HEK293T (cell line): Measurements from ENCODE around the gene FBXL7.

ENCODE experiments used
- CTCF ChIA-PET: fragments of 350-600 bp; formaldehyde crosslinking; extraction: SDS; loops from one replicate; lab custom pipeline; 2021; ENCODE audit warnings: antibody characterized with exemption, inconsistent platforms; lab: Yijun Ruan, JAX
- POLR2A ChIA-PET: fragments of 350-600 bp; formaldehyde crosslinking; extraction: SDS; loops from one replicate; lab custom pipeline; 2020; ENCODE audit warnings: antibody characterized with exemption, inconsistent platforms; lab: Yijun Ruan, JAX
- DNase-seq: peaks from one replicate; pipeline ENCODE4 v3.0.0; 2012; ENCODE audit warnings: mixed read lengths; ENCODE audit errors: extremely low spot score
- ARNT ChIP-seq: fragments of 450-650 bp; IDR thresholded peaks from 2 replicates; pipeline ENCODE4 v1.6.1; 2017; ENCODE audit warnings: mild to moderate bottlenecking
- BHLHE40 ChIP-seq: fragments of 450-650 bp; IDR thresholded peaks from 2 replicates; pipeline ENCODE4 v1.6.1; 2016; ENCODE audit warnings: mild to moderate bottlenecking, moderate library complexity, borderline replicate concordance
- CTBP1 ChIP-seq: fragments of 450-650 bp; IDR thresholded peaks from 2 replicates; pipeline ENCODE4 v1.6.1; 2016; ENCODE audit warnings: borderline replicate concordance
- ELF4 ChIP-seq: fragments of 450-650 bp; IDR thresholded peaks from 2 replicates; pipeline ENCODE4 v1.6.1; 2017; ENCODE audit warnings: antibody characterized with exemption
- FOXA1 ChIP-seq: fragments of 450-650 bp; IDR thresholded peaks from 2 replicates; pipeline ENCODE4 v1.6.1; 2016; ENCODE audit warnings: mild to moderate bottlenecking
- FOXK2 ChIP-seq: fragments of 450-650 bp; IDR thresholded peaks from 2 replicates; pipeline ENCODE4 v1.6.1; 2016; ENCODE audit warnings: mild to moderate bottlenecking
- FOXM1 ChIP-seq: fragments of 450-650 bp; IDR thresholded peaks from 2 replicates; pipeline ENCODE4 v1.6.1; 2017; ENCODE audit warnings: mild to moderate bottlenecking, borderline replicate concordance
- HDGF ChIP-seq: fragments of 450-650 bp; IDR thresholded peaks from 2 replicates; pipeline ENCODE4 v1.6.1; 2017; ENCODE audit warnings: antibody characterized with exemption, borderline replicate concordance
- L3MBTL2 ChIP-seq: fragments of 450-650 bp; conservative IDR thresholded peaks from 2 replicates; pipeline ENCODE4 v1.6.1; 2016; ENCODE audit warnings: mild to moderate bottlenecking
- LEF1 ChIP-seq: fragments of 450-650 bp; IDR thresholded peaks from 2 replicates; pipeline ENCODE4 v1.6.1; 2017; ENCODE audit warnings: mild to moderate bottlenecking, borderline replicate concordance
- NFRKB ChIP-seq: fragments of 450-650 bp; IDR thresholded peaks from 2 replicates; pipeline ENCODE4 v1.6.1; 2016; ENCODE audit warnings: mild to moderate bottlenecking, moderate library complexity
- SP1 ChIP-seq: fragments of 450-650 bp; IDR thresholded peaks from 2 replicates; pipeline ENCODE4 v1.6.1; 2017
- SUZ12 ChIP-seq: fragments of 450-650 bp; IDR thresholded peaks from 2 replicates; pipeline ENCODE4 v1.6.1; 2016; ENCODE audit warnings: mild to moderate bottlenecking
- TARDBP ChIP-seq: fragments of 450-650 bp; IDR thresholded peaks from 2 replicates; pipeline ENCODE4 v1.6.1; 2016
- ZNF384 ChIP-seq: fragments of 450-650 bp; IDR thresholded peaks from 2 replicates; pipeline ENCODE4 v1.6.1; 2016
- TF ChIP-seq, protein P1 (sequence below): fragments of 450-650 bp; IDR thresholded peaks from 2 replicates; pipeline ENCODE4 v1.6.1; 2016

FBXL7 gene

DNA sequence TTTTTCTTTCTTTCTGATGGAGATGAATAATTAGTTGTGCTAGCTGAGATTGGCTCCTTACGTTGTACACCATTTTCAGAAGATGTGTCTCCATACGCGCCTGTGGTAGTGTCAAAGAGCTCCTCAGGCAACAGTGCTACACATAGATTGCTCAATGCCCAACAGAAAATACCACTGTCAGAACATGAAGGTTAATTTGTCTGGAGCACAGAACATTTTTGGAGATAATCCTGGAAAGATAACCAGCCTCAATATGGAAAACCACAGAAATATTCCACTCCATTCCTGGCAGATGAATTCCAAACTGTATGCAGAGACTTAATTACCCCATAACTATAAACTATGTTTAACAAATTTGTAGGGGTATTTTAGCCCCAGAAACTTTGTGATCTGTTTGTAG lies 446.0 kb downstream of the FBXL7 start:
- TF ChIP-seq ARNT (no peak), SUZ12 (no peak), L3MBTL2 (no peak), FOXK2 (no peak), HDGF (no peak), ELF4 (no peak), SP1 (no peak)
- TF ChIP-seq, protein P1, sequence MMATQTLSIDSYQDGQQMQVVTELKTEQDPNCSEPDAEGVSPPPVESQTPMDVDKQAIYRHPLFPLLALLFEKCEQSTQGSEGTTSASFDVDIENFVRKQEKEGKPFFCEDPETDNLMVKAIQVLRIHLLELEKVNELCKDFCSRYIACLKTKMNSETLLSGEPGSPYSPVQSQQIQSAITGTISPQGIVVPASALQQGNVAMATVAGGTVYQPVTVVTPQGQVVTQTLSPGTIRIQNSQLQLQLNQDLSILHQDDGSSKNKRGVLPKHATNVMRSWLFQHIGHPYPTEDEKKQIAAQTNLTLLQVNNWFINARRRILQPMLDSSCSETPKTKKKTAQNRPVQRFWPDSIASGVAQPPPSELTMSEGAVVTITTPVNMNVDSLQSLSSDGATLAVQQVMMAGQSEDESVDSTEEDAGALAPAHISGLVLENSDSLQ = no peak
- CTCF ChIA-PET = no interaction called here
- no peak for DNase-seq
- POLR2A ChIA-PET = no interaction called here

DNA sequence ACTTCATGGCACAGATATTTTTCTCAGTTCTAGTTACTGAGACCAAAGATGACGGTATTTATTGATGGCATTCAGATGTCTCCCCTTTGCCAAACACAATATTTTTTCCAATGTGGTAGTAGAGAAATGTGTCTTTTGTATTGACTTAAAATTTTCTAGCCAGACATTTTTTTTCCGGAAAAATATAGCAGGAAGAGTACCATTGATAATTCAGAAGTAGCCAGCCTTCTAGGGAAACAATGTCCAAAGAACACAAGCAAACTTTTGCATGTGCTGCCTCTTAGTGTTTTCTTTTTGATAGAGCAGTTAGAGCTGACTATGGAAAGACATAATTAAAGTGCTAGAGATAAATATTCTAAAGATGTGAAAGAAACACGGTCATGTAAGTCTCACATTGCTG lies 448.2 kb downstream of the FBXL7 start:
- CTCF ChIA-PET = no interaction called here
- TF ChIP-seq HDGF (no peak), FOXM1 (no peak), LEF1 (no peak), L3MBTL2 (no peak), BHLHE40 (no peak)
- DNase-seq = no peak
- POLR2A ChIA-PET = no interaction called here

DNA sequence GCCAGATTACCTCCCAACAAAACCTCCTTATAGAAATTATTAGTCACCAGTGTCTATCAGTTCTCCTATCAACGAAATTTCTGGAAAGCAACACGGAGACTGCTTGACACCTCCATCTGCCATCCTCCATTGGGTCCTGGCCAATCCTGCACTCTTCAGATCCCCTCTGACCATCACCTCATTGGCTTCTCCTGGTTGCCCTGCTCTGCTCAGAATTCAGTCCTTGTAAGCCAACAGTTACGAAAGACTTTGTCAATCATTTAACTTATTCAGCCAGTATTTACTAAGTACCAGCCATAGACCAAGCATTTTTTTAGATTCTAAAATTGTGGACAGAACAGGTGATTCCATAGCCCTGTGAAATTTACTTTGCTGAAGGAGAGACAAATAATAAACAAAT lies 451.1 kb downstream of the FBXL7 start:
- POLR2A ChIA-PET = no interaction called here
- CTCF ChIA-PET = no interaction called here
- DNase-seq = no peak
- TF ChIP-seq L3MBTL2 = no peak

DNA sequence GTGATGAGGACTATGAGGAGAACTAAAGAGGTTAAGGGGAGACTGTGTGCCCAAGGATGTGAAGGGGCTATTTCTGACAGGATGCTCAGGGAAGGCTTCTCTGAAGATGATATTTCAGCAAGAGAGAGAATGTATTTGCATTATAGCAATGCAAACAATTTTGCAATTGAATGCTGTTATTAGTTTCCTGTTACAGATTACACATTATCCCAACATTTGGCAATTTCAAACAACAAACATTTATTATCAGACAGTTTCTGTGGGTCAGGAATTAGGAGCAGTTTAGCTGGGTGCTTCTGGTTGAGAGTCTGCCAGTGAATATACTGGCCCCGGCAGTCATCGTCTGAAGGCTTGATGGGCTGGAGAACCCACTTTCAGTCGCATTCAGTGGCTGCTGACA lies 451.6 kb downstream of the FBXL7 start:
- CTCF ChIA-PET = no interaction called here
- no peak for TF ChIP-seq SP1
- no peak for TF ChIP-seq ZNF384
- TF ChIP-seq, protein P1 = no peak
- TF ChIP-seq HDGF = no peak
- TF ChIP-seq ARNT = no peak
- no peak for TF ChIP-seq FOXA1
- no peak for TF ChIP-seq LEF1
- TF ChIP-seq SUZ12 = no peak
- no peak for TF ChIP-seq NFRKB
- no peak for TF ChIP-seq FOXK2
- no peak for TF ChIP-seq ELF4
- TF ChIP-seq FOXM1 = no peak
- no peak for TF ChIP-seq L3MBTL2
- TF ChIP-seq CTBP1 = no peak
- no peak for TF ChIP-seq TARDBP
- TF ChIP-seq BHLHE40 = no peak

DNA sequence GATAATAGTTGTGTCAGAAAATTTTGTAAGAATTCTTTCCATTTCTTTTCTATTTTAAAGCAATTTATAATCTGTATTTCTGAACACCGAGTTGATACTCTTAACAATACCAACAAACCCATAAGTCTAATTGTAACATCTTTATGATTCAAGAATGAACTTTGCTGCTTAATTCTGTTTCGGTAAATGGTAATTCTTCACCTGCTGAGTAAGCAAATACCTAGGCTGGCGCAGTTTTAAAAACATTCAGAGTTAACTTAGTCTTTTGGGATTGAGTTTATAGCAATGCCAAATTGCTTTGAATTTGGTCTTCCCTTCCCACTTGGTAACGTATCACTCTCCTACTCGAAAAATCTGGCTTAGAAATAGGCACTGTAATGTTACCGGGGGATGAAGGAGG lies 456.6 kb downstream of the FBXL7 start:
- DNase-seq = no peak
- POLR2A ChIA-PET = no interaction called here
- TF ChIP-seq FOXM1 (no peak), LEF1 (no peak), BHLHE40 (no peak), SUZ12 (no peak), CTBP1 (no peak), FOXK2 (no peak), FOXA1 (no peak), L3MBTL2 (no peak), SP1 (no peak), ELF4 (no peak), TARDBP (no peak), NFRKB (no peak), ARNT (no peak), ZNF384 (no peak), HDGF (no peak)
- TF ChIP-seq, protein P1 = no peak
- CTCF ChIA-PET = no interaction called here

More for the DNA sequence above, 451.6 kb downstream of the FBXL7 start:
- no peak for DNase-seq
- POLR2A ChIA-PET = no interaction called here

DNA sequence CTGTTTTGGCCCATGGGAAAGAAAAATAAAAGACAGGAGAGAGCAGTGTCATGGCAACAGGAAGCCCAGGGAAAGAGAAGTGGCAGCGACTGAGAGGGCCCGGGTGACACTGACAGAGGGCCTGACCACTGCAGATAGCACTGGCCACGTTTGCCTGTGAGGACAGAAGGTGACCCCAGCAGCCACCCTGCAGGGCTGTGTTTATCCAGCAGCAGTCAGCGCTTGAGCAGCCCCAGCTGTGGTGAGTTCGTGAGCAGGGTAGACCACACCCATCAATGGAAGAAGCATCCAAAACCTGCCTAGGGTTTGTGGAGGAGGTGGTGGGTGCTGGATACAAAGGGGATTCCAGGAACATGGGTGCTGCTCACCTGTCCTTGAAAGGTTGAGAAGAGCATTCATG lies 457.1 kb downstream of the FBXL7 start:
- DNase-seq = no peak
- TF ChIP-seq L3MBTL2 (no peak), LEF1 (no peak), BHLHE40 (no peak), CTBP1 (no peak), NFRKB (no peak)
- TF ChIP-seq, protein P1 = no peak
- ChIA-PET POLR2A (no interaction called here), CTCF (no interaction called here)
